Islet of Langerhans (tissue), 1 donor: ENCODE measurements around the gene ITGA5.

Experiments
- FAIRE-seq: peaks from one replicate; lab custom pipeline; 2011; peaks lifted over from hg19 to GRCh38; lab: Jason Lieb, UNC

ITGA5 gene

GRCh38 chr12:54430471-54431069 is 11.5 kb upstream of the ITGA5 start:
- no peak for FAIRE-seq

DNA sequence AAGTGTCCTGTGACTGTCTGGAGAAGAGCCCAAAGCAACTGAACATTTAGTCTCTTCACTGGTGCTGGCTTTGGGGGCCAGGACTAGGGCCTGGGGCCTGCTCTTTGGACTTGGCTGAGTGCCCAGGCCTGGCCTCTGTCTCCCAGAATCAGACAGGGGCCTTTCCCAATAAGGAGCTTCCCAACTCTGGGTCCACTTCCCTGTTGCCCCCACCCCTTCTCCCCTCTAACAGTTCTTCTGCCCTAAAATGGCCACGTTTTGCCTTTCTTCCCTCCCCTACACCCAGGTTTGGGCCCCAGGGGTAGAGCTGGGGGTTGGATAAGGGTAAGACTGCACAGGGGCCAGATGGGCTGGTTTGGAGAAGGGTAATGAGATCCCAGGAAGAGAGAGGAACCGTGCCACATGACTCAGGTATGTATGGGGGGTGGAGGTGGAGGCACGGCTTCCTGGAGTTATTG is 10.0 kb upstream of the ITGA5 start:
- no peak for FAIRE-seq

GRCh38 chr12:54428050-54429013 is 9.3 kb upstream of the ITGA5 start:
- no peak for FAIRE-seq

DNA sequence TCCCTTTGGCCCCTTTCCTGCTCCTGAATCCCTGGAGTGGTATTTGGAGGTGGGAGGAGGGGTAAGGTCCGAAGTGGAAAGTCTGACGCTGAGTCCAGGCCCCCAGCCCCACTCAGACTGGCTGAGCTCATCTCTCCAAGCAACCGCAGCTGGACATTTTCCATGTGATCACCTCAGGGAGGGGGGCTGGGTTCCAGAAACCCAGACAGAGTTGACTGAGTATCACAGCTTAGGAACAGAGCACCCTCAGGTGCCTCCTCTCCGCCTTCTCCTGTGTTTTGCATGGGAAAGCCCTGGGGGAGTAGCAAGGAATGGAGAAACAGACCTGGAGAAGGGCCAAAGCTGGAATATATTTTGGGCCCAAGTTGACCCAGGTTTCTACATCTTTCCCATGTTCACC is 8.0 kb upstream of the ITGA5 start:
- no peak for FAIRE-seq

DNA sequence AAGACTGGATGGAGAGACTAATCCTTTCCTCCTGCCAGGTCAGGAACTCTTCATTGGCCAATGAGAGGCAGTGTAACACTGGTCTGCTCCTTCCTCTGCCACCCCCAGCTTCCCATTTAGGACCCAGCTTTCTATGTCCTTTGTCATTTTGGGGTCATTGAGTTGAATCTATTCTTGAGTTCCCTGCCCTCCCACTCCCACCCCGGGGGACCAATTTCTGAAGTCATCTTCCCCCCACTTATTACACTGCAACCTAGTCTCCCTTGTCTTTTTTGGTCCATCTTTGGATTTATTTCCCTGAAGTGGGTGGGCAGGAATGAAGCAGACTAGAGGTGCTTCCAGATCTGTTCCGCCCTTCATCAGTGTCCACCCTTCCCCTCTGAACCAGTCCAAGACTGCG is 7.6 kb upstream of the ITGA5 start:
- FAIRE-seq: no peak

- FAIRE-seq: no peak
These were observed 6.6 kb upstream of the ITGA5 start for GRCh38 chr12:54425702-54426101.

DNA sequence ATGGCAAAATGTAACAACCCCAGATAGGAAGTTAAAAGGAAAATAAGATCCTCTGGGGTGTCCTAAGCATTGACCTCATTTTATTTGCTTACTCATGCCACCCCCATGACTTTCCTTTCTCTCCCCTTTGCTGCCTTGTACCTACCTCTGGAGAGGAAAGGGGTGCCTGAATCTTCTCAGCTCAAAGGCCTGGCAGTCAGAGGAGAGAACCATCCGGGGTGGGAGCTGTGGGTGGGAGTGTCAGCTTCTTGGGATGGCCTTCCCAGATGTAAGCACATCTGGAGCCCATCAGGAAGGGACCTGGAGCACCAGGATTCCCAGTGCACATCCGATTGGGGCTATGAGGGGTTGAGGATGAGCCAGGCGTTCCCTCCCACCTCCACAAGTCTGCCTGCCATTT is 5.2 kb upstream of the ITGA5 start:
- FAIRE-seq: no peak

GRCh38 chr12:54423816-54424150 is 4.7 kb upstream of the ITGA5 start:
- FAIRE-seq: no peak

GRCh38 chr12:54421879-54422250 is 2.8 kb upstream of the ITGA5 start:
- FAIRE-seq: no peak

GRCh38 chr12:54421175-54421878 is 2.3 kb upstream of the ITGA5 start:
- no peak for FAIRE-seq

DNA sequence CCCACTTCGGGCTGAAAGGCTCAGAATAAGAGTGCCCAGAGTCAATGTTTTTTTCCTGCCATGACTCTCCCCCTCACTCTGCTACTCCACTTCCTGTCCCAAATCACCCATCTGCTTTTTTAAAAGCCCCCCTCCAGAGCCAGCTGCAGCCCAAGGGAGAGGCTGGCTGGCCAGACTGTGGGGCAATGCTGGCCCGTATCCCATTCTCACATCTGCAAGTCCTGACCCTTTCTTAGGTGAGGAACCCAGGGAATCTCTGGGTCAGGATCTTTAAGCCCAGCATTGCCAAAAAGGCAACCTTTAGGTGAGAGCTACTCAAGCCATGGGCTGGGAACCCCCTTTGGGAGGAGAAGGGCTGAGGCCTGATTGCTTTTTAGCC is 1.7 kb upstream of the ITGA5 start:
- no peak for FAIRE-seq

GRCh38 chr12:54418441-54419087 is 502 bp downstream of the ITGA5 start:
- FAIRE-seq: no peak

DNA sequence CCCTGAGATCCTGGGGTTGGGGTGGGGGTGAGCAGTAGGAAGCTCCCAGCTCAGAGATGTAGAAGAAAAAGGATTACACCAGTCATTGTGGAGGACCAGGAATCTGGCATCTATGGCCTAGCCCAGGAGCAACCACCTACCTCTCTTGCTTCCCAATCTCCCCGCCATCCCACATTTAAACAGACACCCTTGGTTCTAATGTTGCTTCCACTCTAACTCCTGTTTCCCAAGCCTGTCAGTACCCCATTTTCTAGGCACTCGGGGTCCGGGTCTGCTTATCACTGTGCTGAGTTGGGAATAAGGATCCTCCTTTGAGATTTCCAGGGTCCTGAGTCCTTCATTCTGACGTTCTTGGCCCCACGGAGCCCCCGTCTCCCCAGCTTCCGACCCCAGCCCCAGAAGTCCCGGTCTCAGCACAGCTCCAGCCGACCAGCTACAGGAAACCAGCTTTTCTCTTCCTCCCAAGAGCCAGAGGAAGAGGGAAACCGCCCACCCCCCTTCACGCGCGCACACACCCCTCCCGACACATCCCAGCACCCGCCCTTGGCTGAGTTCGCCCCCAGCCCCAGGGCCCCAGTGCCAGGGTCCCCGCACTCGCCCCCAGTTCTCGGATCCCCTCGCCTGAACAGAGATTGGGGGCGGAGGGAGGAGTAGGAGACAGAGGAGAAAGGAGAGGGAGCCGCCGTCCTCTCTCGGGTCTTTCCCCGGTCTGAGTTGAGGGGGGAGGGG is 1.2 kb downstream of the ITGA5 start:
- FAIRE-seq: no peak

GRCh38 chr12:54416687-54417603 is 2.1 kb downstream of the ITGA5 start:
- FAIRE-seq: no peak

DNA sequence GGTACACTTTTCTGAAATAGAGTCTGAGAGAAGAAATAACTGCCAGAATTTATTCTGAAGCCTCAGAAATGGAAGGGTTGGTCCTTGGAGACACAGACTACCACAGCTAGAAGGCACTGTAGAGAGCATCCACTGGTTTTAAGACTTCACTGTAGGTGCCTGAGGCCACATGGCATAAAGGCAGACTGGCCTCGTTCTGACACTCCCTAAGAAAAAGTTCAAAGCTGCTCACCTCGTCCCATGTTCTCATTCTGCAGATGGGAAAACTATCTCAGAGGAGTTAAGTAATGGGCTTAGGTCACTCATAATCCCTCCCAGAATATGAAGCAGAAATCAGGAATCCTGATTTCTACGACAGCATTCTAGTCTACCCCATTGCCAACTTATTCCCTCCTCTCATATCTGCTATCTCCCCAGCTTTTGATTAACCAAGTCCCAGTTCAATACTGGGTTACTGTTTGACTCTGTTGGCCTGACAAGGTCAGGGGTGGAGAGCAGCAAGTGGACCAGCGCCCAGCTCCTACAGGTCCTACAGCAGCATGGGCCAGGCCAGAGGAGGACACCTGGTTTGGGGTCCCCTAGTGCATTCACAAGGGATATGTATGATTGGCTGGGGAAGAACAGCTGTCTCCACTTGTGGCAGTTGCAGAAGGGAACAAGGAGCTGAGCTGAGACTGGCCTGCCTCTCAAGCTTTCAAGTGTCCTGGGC is 3.7 kb downstream of the ITGA5 start:
- FAIRE-seq: no peak

GRCh38 chr12:54413284-54414190 is 5.5 kb downstream of the ITGA5 start:
- FAIRE-seq: no peak

DNA sequence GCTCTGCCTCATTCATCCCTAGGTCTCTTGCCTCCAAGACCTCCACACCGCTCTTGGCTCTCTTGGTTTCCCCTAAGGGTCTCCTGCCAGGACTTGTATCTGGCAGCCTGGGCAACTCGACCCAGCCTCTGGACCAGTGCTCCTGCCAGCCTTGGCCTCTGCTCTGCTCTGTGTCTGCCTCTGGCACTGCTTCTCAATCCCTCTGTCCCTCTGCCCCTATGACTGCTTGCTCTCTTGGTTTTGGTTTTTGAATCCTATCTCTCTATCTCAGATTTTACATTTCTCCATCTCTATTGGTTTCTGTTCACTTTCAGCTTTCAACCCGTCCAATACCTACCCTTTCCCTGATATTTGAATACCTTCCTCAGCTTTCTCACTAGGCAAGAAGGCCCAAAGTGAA is 6.3 kb downstream of the ITGA5 start:
- no peak for FAIRE-seq

- FAIRE-seq: no peak
These were observed 6.7 kb downstream of the ITGA5 start for GRCh38 chr12:54412348-54412747.
